SKM-1 (cell line): ENCODE results near the gene CFAP74.

Experiments used
- DNase-seq: peaks from one replicate; lab custom pipeline; 2025; ENCODE audit not compliant: unreplicated experiment; lab: John Stamatoyannopoulos, UW

CFAP74 gene

DNA sequence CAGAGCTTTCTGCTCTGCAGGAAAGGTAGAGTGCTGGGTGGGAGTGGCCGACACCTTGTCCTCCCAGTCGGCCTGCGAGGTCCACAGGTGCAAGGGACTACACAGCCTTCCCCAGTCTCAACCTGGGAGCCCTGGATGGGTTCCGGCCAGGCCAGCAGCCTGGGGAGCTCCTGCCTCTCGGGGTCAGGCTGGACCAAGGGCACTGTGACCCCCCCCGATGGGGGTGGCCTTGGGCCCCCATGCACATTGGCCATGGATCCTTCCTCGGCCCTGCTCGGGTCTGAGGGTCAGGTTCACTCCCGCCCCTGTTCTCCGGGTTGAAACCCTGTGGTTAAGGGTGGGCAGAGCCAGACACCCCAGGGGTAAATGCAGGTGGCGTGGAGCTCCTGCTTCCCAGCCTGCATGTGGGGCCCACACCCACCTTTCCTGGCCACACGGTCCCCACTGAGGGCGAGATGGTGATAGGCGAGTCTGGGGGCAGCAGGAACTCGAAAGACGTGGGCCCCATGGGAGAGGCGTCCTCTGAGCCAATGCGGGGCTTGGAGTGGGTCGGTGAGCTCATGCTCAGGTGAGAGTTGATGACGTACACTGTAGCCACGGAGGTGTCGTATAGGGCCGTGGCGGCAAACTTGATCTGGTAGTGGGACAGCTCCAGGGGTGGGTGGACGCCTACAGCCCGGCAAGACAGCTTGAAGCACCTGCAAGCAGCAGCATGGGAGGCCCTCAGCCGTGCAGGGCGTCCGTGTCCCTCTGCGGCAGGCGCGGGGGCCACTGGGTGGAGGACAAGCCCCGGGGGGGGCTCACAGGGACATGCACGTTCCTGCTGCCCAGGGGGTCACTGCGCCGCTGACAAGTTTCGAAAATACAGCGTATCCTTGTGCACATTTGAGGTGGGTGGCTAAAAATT, 73.7 kb downstream of the CFAP74 start:
- no peak for DNase-seq

DNA sequence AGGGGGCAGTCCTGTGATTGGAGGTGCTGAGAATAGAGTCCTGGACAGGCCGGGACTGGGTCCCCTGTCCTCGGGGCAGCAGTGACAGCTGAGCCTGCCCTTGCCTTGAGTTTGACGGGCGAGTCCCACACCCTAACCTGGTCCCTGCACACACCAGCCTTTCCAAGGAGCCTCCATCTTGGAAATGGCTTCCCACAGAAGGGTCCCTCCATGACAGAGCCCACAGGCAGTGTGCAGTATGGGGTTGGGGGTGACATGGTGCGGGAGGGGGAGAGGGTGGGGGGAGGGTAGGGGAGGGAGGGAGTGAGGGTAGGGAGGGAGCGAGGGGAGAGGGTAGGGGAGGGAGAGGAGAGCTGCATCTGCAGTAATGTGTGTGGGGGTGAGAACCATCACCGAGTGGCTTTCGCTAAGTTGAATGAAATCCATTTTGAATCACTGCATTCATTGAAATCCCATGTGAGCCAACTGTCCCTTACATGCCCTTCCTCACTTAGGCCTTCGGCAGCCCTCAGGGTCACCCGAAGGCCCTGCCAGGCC, 74.4 kb downstream of the CFAP74 start:
- no peak for DNase-seq

DNA sequence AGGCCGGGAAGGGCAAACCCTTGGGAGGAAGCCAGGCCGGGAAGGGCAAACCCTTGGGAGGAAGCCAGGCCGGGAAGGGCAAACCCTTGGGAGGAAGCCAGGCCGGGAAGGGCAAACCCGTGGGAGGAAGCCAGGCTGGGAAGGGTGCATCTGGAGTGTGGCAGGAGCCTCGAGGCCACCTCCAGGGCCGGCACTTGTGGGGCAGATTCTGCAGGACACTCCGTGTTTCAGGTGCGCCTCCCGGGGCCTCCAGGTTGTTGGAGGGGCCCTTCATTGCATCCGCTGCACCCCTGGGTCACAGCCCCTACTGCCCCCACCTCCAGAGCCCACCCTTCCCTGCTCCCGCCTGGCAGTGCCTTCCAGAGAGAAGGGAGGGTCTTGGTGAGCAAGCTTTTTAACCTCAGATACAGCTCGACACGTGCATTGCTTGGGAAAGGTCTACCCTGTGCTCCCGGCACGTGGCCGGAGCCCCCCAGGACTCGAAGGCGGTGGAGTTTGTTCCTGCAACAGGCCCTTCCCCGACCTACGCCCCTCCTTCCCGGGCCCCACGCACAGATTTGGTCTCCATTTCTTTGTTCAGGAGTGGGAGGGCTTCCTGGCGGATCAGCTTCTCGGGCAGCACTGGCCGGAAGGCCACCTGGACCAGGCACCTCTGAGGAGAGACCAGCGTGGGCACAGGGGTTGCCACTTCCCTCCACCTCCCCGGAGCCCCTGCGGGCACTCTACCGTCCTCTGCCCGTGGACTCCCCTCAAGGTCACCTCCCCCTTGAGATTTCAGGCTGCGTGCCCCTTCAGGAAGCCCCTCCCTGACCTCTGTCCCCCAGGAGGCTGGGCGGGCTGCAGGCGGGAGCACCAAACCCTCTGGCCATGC, 75.1 kb downstream of the CFAP74 start:
- DNase-seq, result no peak

DNA sequence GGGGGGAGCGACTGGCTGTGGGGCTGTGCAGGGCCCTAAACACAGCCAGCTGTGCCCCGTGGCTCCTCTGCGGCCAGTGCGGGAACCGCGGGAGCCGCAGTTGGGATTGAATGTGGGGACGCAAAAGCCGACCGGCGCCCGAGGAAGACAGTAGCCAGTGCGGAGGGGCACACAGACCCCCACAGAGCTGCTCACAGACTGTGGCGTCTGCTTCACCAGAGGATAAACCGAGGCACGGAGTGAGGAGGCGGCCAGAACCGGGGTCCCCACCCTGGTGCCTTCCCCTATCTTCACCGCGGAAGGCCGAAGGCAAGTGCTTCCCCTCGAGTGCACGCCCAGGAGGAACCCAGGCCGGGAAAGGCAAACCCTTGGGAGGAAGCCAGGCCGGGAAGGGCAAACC, 75.8 kb downstream of the CFAP74 start:
- no peak for DNase-seq

DNA sequence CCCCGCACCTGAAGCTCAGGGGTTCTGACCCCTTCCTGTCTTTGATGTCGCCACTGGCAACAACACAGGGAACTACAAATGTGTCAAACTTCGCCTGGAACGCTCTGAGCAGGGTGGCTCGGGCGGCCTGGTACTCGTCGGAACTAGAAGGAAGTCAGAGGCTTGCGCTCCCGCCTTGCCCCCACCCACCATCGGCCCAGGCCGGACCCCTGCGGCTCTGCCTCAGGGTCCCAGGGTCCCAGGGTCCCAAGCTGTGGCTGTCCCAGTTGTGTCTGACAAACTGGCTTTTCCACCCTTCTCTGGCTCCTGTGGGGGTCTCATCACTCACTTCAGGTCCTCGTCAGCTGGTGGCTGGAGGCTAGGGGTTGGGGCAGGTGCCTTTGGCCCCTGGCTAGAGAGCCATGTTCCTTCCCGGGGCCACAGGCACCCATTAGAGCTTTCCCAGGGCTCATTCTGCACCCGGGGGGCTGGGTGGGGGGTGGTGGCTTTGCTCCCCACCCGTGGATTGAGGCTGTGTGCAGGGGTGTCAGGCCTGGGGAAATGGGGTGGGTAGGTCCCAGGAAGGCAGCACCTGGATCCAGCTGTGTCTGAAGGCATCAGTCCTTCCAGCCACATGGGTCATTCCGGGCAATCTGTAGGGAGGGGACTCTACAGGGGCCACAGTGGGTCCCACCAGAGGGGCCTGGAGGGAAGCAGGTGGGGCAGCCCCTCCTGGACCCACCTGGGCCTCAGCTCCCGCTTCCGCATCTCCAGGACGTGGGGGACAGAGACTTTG, 76.5 kb downstream of the CFAP74 start:
- no peak for DNase-seq

DNA sequence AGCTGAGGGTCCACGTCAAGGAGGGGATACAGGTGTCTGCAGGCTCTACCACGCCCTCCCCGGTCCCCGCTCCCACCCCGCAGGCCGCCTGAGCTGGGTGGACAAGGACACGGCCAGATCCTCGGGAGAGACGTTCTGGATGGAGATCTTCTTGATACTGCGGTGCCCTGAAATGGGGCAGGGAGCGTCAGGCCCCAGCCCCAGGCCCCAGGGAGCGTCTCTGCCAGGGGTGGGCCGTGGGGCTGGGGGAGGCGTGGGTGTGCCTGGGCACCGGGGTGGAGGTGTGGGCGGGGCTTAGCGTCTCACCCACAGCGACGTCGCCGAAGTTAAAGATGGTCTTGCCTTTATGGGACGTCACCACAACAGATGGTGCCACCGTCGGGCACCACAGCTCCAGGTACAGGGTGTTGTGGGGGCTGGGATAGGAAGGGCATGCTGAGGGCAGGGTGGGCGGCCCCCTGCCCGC, 77.2 kb downstream of the CFAP74 start:
- DNase-seq, result no peak

DNA sequence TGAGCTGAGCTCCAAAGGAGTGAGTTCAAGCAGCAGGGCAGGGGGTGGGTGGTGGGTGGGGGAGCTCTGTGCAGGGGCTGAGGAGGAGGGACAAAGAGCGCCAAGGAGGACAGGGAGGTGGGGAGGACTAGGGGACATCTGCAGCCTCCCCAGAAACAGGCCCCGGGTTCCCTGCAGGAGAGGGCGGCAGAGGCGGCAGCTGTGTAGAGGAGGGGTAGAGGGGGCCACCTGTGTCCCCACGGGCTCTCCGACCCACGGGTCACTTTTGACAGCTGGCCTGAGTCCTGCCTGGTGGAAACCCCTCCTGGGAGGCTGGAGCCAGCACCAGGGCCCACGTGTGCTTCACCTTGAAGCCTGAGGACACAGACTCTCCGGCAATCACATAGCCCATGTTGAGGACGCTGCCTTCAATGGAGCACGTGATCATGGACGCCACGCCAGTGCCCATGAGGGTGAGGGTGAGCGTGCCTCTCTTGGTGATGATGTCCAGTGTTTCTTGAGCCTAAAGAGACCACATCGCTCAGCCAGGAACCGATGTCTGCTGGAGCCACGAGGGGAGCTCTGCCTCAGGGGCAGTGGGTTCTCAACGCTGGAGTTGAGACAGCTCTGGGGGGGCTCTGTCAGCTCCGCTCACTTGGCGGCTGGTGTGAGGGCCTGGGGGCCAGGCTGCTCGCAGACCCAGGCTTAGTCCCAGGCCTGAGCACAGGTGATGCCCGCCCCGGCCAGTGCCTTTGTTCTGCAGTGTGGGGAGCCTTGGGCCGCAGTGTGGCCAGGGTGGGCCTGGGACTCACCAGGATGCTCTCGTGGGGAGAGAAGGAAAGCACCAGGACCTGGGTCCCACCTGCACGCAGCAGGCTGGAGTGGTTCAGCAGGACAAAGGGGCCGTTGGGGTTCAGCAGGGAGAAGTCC, 77.9 kb downstream of the CFAP74 start:
- no peak for DNase-seq

DNA sequence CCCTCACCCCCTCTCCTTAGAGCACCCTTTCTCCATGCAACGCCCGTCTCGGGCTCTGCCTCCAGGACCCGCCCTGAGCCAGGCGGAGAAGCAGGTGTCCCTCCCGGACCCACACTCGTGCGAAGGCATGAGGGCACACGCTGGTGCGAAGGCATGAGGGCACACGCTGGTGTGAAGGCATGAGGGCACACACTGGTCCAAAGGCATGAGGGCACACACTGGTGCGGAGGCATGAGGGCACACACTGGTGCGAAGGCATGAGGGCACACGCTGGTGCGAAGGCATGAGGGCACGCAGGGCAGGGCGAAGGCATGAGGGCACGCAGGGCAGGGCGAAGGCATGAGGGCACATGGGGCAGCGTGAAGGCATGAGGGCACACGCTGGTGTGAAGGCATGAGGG, 78.7 kb downstream of the CFAP74 start:
- no peak for DNase-seq

DNA sequence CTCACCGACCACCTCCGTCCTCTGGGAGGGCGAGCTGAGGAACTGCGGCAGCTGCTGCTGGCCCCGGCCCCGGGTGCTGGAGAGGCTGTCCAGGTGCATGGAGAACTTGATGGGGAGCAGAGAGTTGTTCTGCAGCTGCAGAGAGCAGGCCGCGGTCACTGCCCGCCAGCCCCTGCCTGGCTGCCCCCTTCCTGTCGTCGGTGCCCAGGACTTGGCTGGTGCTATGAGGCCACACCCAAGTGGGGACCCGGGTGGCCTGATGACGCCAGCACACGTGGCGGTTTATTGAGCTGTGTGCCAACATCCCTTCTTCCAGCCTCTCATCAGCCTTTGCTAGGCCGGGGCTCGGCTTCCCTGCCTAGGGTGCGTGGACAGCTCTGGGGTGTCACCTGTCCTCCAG, 79.2 kb downstream of the CFAP74 start:
- DNase-seq, result no peak

DNA sequence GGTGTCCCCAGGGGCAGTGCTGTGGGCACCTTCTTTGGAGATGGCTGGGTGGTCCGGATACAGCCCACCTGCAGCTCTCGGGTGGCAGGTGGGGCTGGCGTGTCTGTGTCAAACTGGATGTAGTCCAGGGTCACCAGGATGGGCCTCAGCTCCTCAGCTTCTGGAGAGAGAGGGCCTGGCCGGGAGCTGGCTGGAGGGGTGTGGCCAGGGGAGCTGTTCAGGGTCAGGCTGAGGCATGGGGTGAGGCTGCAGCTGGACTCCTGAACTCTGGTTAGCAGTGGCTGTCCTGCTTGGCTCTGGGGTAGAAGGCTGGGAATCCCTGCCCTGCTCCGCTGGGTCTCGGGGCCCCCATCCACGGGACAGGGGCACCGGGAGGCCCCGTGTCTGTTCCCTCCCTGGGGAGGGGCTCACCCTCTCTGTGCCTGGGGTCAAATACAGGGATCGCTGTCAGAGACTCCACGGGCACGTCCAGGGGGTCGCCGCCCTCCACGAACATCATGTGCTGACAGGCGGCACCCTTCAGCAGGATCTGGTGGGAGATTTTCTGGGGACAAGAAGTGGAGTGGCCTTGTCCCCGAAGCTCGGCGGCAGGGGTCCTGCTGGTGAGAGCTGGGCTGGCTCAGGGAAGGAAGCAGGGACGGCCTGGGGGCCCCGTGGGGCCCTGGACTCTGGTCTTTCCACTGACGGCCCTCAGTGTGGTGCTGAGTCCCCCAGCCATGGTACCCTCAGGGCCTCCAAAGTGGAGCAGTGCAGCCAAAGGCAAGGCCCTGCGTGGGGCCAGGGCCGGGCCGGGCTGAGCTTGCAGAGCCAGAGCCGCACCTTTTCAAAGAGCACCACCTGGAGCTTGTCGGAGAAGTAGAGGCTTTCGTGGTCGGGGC, 80.4 kb downstream of the CFAP74 start:
- no peak for DNase-seq

DNA sequence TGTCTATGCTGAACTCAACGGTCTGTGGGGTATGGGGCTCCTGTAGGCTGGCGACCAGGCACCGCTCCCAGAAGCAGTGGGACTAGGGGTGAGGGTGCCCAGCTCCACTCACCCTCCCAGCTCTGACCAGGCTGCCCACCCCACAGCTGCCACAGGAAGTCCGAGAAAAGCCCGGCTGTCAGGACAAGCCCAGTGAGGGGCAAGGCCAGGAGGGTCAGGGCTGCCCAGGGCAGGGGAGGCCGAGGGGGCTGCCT, 81.0 kb downstream of the CFAP74 start:
- no peak for DNase-seq

DNA sequence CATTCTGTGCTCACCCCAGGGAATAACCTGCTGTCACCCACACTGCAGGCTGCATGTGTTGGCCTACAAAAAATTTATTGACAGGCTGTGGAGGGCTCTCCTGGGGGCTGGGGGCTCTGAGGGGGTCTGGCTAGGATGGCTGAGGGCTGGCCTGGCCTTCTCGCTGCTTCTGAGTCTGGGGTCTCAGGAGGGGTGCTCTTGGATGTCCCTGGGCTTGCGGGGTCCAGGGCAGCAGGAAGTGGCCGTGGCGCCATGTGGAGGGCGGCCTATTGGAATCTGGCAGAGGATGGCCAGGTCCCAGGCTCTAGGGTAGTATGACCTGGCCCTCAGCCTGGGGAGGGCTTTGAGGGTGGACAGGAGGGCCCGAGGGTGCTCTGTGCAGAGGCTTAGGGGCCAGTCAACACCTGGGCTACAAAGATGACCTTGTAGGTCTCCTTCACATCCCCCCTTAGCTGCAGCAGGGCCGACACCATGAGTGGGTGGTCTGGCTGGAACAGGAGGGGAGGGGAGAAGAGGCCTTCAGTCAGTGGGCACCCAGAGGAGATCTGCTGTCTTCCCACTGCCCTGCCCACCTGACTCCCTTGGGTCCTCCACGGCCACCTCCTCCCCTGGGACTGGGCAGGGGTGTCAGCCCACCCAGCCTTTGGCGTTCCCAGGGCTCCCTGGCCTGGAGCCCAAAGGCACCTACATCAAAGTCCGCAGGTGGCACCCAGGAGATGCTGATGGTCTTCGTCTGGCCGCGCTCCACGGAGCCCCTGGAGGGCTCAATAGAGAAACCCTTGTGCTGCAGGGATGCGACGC, 81.5 kb downstream of the CFAP74 start:
- no peak for DNase-seq

DNA sequence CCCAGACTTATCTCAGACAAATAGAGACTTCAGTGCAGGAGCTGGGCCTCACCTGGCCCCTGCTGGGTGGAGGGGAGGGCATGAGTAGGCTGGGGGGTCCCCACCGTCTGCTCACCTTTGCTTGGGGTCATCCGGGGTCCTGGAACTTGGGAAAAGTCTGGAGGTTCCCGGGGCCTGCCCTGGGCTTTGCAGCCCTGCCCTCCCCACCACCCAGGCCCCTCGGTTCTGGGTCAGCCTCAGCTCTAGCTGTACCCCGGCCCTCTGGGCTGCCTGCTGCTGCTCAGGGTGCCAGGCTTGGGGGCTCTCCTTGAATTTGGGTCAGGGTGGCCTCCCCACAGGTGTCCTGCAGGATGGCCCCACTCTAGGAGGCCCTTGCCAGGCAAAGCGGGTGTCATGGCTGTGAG, 82.1 kb downstream of the CFAP74 start:
- DNase-seq, result no peak

DNA sequence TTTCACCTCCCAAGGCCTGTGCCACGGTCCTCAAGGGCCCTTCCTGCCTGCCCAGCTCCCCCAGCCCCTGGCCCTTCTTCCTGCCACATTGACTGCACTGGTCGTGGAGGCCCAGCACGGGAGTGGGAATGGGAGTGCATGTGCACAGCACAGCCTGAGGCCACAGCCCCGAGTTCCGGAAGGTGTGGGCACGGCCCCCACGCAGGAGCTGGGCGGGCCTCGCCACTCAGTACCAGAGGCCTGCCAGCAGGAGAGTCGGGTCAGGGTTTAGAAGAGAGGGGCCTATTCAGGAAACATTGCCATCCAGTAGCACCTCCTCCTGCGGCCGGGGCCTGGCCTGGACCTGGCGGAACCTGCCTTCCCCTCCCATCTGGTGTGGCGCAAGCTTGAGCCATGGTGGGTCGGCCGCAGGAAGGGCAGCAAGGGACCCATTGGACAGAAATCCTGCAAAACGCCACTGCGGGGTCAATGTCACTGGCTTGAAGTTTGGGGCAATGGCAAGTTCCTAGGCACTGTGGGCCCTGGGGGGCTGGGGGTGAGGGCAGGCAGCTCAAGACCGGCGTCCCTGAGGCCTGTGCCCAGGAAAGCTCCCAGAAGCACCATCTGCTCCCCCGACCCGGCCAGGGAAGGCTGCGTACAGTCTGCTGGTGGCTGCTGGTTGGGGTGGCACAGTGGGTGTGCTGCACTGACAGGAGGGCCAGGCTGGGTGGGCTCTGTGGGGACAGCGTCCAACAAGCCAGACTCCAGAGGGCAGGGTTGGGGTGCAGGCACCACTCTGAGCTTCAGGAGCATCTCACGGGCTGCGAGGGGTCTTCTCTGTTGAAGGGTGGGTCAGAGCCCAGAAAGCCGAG, 82.8 kb downstream of the CFAP74 start:
- no peak for DNase-seq

DNA sequence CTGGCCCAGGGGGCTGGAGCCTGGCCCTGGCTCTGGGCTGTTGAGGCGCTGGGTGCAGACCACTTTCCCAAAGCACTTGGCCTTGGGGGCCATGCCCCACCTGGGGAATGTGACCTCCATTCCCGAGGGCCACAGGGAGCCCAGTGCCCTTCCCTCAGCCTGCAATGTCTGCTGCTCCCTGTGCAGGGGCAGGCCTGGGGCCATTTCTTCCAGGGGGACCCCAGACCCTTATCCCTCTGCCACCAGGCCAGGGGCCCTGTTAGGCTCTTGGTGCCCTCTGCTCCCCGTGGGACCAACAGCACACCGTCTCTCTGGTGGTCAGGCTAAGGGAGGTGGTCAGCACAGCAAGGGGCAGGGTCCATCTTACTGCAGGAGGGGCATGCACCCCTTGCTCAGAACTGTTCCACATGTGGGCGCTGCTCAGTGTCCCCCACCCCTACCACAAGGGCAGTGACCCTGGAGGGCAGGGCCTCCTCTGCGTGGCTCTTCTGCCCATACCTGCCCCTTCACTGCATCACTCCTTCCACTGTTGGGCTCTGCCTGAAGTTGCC, 83.5 kb downstream of the CFAP74 start:
- DNase-seq, result no peak

DNA sequence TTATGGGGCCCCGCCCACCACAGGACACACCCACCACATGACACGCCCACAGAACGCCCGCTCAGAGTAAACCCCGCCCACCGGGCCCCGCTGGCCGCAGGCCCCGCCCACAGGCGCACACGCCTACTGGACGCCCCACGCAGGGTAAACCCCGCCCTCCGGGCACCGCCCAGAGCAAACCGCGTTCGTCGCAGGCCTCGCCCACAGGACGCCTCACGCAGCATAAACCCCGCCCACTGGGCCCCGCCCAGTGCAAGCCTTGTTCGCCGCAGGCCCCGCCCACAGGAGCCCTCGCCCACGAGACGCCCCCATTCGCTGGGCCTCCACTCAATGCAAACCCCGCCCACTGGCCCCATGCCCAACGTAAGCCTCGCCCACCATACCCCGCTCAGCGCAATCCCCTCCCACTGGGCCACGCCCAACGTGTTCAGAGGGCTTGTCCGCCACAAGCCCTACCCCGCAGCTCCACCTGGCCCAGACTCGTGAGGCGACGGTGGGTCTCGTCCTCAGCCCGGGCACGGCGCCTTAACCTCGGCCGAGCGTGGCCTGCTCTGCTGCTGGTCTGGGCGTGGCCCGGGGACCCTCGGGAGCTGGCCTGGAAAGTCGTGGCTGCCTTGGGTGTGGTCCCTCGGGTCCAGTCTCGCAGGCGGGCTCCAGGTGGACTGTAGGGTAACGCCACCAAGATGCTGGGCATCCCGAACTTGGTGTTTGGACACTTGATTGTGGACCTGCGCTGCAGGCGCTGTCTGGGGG, 84.1 kb downstream of the CFAP74 start:
- peak; percentile 92 for DNase-seq

DNA sequence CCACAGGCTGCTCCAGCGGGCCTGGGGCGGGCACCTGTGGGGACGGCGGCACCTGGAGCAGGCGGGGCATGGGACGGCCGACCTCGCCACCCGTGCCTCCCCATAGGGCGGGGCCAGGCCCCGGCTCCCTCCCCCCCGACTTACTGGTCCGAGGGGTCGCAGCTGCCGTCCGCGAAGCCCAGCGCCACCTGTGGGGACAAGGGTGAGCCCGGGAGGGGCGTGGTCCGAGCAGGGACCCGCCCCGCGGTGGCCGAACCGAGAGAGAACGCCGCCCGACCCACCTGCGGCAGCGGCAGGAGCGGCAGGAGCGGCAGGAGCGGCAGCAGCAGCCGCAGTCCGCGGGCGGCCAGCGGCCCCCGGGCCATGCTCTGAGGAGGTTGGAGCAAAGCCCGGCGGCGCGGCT, 84.7 kb downstream of the CFAP74 start, which contains the start of gene TMEM52:
Gene TMEM52, minus strand, starts transcription at position 379 of the 403 bp plus-strand sequence. Its CDS starts 14 bp downstream, at position 365.
- DNase-seq, result no peak
